Daoy (cell line): ENCODE data around the gene ARHGAP44. TPM values are rescaled to one million over a fixed set of nuclear protein-coding genes. Genes with fewer than 3 reads are reported as not detected.
A peak's percentile ranks its signal among the peaks of the same experiment; 100 is the strongest.

Experiments used
- DNase-seq: peaks from one replicate; pipeline ENCODE4 v3.0.0-alpha.2; 2015; ENCODE audit warnings: low read depth
- total RNA-seq: library from RNA; depleted of rRNA; stranded (reverse); fragments of >200 nt; shearing (Covaris generic); gene quantifications from 2 replicates; pipeline ENCODE4 v1.2.3, GENCODE V29; 2014

Gene ARHGAP44
- total RNA-seq, 1 experiment from 2014 or later: 4.6 TPM

- no peak for DNase-seq
Observed at GRCh38 chr17:12899604-12900003, 110.3 kb downstream of the ARHGAP44 start.

DNA sequence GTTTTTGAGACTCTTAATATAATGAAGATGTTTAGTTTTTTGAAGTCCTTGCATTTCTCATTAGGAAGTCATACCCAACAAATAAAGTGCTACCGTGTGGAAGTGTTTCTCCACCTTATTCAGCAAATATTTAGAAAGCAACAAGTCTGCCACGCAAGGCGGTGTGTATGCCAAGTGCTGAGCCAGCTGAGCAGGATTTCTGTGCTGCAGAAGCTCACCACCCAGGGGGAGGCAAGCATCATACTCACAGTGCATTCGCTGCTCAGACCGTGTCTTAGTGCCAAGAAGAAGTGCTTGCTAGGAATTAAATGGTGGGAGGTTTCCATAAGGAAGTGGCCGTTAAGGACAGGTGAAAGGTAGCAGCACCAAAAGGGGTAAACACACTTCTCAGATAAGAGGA, 111.2 kb downstream of the ARHGAP44 start:
- DNase-seq: no peak

GRCh38 chr17:12902046-12902445, 112.7 kb downstream of the ARHGAP44 start:
- no peak for DNase-seq

DNA sequence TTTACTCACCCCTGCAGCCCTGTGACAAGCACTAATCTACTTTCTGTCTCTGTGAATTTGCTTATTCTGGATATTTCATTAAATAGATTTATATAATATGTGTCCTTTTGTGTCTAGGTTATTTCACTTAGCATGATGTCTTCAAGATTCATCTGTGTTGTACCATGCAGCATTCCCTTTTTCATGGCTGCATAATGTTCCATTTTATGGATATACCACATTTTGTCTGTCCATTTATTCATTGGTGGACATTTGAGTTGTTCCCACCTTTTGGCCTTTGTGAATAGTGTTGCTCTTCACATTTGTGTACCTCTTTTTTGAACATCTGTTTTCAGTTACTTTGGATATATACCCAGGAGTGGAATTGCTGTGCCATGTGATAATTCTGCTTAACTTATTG, 118.2 kb downstream of the ARHGAP44 start:
- DNase-seq: no peak

DNA sequence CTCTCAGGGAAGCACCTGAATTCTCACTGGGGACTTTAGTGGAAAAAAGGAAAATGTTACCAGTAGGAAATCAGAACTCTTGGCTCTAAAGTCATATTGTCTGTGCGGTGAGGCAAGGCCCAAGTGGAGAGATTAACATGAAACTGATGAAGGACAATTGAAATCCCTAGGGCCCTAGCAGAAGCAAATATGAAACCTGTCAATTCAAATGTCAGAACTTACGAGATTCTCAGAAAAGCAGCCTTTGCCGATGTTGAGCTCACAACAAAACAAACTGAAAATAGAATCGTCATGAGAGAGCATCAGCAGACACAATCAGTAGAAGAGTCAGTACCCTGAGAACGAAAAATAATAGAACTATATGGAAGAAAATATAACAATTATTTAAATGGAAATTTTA, 119.7 kb downstream of the ARHGAP44 start:
- DNase-seq: no peak

- no peak for DNase-seq
Observed at GRCh38 chr17:12909511-12909910, 120.2 kb downstream of the ARHGAP44 start.

DNA sequence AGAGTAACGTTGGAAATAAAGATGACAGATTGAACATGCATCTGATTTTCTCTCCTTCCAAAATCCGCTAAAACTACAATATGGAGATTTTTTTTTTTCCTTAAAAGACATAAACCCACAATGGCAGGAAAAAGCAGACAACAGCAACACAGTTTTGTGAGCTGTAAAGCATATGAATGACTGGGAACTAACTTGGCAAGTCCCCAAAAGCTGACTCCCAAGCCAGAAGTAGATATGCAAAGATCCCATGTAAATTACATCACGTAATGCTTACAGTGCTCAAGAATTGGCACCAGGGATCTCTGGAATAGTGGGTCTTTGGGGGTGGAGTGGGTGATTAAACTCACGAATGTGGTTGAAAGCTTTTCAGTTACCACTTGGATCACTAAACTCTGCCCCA, 121.9 kb downstream of the ARHGAP44 start:
- peak; percentile 40 for DNase-seq

- peak; percentile 61 for DNase-seq
Observed at GRCh38 chr17:12917399-12917798, 128.1 kb downstream of the ARHGAP44 start.

- peak; percentile 91 for DNase-seq
Observed at GRCh38 chr17:12918142-12918541, 128.8 kb downstream of the ARHGAP44 start.

GRCh38 chr17:12922120-12922519, 132.8 kb downstream of the ARHGAP44 start:
- DNase-seq: no peak

DNA sequence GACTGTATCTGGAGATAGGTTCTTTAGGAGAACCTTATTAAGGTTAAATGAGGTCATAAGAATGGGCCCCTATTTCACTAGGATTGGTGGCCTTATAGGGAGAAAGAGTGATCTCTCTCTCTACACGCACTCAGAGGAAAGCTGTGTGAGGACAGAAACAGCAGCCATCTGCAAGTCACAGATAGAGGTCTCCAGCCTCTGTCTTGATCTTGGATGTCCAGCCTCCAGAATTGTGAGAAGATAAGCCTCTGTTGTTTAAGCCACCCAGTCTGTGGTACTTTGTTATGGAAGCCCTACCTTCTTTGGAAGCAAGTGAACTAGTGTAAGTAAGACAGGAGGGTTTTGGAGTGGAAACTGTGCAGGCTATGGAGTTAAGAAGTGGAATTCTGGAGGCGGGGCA, 135.3 kb downstream of the ARHGAP44 start:
- DNase-seq: no peak

- no peak for DNase-seq
Observed at GRCh38 chr17:12927001-12927400, 137.7 kb downstream of the ARHGAP44 start.

- DNase-seq: peak; percentile 58
Observed at GRCh38 chr17:12927541-12928425, 138.5 kb downstream of the ARHGAP44 start.

- DNase-seq: peak; percentile 25
Observed at GRCh38 chr17:12928736-12929135, 139.4 kb downstream of the ARHGAP44 start.

GRCh38 chr17:12936501-12936900, 147.2 kb downstream of the ARHGAP44 start:
- DNase-seq: no peak

DNA sequence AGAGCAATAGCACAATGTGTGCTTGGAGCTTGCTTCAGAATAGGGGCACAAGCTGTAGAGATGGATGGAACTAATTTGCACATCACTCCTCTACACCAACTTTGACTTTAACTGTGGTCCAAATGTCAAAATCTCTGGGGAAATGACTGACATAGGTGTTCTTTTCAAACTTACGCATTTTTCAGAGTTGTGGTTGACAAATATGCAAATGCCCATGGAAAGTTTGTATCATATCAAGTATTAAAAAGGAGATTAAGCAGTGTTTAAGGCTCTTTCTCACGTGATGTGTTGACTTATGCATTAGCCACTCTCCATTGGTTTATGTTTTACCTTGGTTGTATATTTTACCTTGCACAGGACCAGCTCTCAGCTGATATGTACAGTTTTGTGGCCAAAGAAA, 151.4 kb downstream of the ARHGAP44 start:
- no peak for DNase-seq

GRCh38 chr17:12947047-12947446, 157.7 kb downstream of the ARHGAP44 start:
- DNase-seq: no peak

GRCh38 chr17:12952012-12952411, 162.7 kb downstream of the ARHGAP44 start:
- DNase-seq: no peak

- no peak for DNase-seq
Observed at GRCh38 chr17:12953156-12953555, 163.9 kb downstream of the ARHGAP44 start.

GRCh38 chr17:12955521-12955920, 166.2 kb downstream of the ARHGAP44 start:
- no peak for DNase-seq

DNA sequence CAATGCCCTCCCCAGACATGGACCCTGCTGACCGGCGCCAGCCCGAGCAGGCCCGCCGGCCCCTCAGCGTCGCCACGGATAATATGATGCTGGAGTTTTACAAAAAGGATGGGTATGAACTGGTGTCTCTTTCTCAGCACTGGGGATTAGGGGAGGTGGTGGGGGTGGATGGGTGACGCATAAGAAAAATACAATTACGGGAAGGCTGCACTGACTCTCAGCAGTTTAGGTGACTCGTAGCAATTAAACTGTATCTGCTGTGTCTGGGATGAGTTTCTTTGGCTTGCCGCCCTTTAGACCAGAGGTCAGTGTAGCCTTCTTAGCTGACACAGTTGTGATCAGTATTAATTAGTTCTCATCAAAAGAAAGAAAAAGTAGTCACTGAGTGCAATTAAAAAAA, 169.5 kb downstream of the ARHGAP44 start:
- peak; percentile 88 for DNase-seq

- peak; percentile 85 for DNase-seq
Observed at GRCh38 chr17:12959441-12959840, 170.1 kb downstream of the ARHGAP44 start.

GRCh38 chr17:12961655-12962054, 172.4 kb downstream of the ARHGAP44 start:
- no peak for DNase-seq

- DNase-seq: no peak
Observed at GRCh38 chr17:12963505-12963904, 174.2 kb downstream of the ARHGAP44 start.
